ENCODE data around the gene RNF135.

GRCh38 chr17:31031841-31032240, 61.0 kb downstream of the RNF135 start:
- TF ChIP-seq POLR2A (IDR thresholded peaks at IDR 0.05) (no peak), CTCF (IDR thresholded peaks at IDR 0.05) (no peak)
